Testis (tissue), 3 donors: ENCODE measurements around the gene WEE1. TPM values are rescaled to one million over a fixed set of nuclear protein-coding genes. Genes with fewer than 3 reads are reported as not detected.

Experiments used
- DNase-seq: peaks from one replicate; pipeline ENCODE4 v3.0.0-alpha.2; 2019
- H3K27ac ChIP-seq, 2 donors: fragments of 200-600 bp; sonication (generic); one replicate each; pipeline ENCODE4 v1.5.1; 2019
- H3K27me3 ChIP-seq: fragments of 200-600 bp; sonication (generic); one replicate; pipeline ENCODE4 v1.5.1; 2019
- H3K36me3 ChIP-seq: fragments of 200-600 bp; sonication (generic); one replicate; pipeline ENCODE4 v1.5.1; 2017; ENCODE audit warnings: low read depth; ENCODE audit errors: missing control alignments
- H3K4me1 ChIP-seq: fragments of 200-600 bp; sonication (generic); one replicate; pipeline ENCODE4 v1.5.1; 2019
- H3K4me3 ChIP-seq, 2 donors: fragments of 200-600 bp; sonication (generic); one replicate each; pipeline ENCODE4 v1.5.1; 2017 to 2019
- H3K9me3 ChIP-seq: fragments of 200-600 bp; sonication (generic); one replicate; pipeline ENCODE4 v1.5.1; 2017
- POLR2A ChIP-seq: fragments of 450-650 bp; IDR thresholded peaks from one replicate; pipeline ENCODE4 v1.6.1; 2017; ENCODE audit warnings: antibody characterized with exemption, mild to moderate bottlenecking, moderate library complexity
- WGBS, 2 donors: methylation state at CpG; one replicate each; pipeline ENCODE4 v1.1.5; 2018; 5-methylcytosine and 5-hydroxymethylcytosine counted together
- intact Hi-C: fragments of 100-400 bp; cut with DNase I; formaldehyde crosslinking; loops from one replicate; pipeline ENCODE4 v1.15.1; 2023; ENCODE audit warnings: low total_unique reads
- polyA plus RNA-seq: library from polyadenylated mRNA; stranded (reverse); fragments of 350-450 nt; fragmentation: Illumina TruSeq; extraction: RNeasy Lipid Tissue Mini Kit (QIAGEN cat#74804); gene quantifications from one replicate; pipeline ENCODE4 v1.2.3, GENCODE V29; 2014; ENCODE audit warnings: low read depth, low replicate concordance; ENCODE audit not compliant: insufficient read depth
- total RNA-seq, 2 donors: library from RNA; depleted of rRNA; stranded (reverse); fragments of >200 nt; gene quantifications; one replicate each; pipeline ENCODE4 v1.2.3, GENCODE V29; 2016
- TF ChIP-seq, protein P1 (sequence below), 3 experiments: fragments of 450-650 bp in 2 of 3; fragments of 200-600 bp in 1 of 3; sonication (generic) in 1 of 3; IDR thresholded peaks; one replicate each; pipeline ENCODE4 v1.5.1; 2016 to 2019; ENCODE audit warnings: antibody characterized with exemption in 3 of 3, mild to moderate bottlenecking in 2 of 3, moderate library complexity in 1 of 3

The WEE1 gene
- total and polyA plus RNA-seq, 3 donors from 2014 or later = 34.3 to 100 (median 59.8) TPM

DNA sequence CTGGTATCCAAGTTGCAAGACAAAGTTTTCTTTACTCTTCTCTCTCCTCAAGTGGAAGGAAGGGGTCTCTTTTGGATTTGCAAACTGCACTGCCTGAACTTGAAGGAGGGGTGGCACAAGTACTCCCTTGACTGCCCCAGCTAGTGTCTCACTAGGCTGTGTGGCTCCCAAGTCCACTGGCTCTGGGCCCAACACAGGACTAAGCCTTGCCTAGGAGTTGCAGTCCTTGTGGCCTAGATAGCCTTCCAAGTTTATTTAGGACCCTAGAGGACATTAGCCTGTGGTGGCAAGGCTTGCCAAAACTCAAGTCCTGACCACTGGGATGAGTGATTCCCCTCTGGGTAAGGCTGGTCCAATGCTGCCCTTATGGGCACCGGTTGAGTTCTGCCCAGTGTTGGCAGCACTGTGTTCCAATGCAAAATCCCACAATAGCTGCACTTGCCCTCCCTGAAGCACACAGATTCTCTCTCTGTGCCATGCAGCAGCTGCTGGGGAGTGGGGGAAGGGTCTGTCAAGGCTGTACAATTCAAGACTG is 10.2 kb upstream of the WEE1 start:
- H3K4me3 ChIP-seq = no peak overlapping the region
- no peak overlapping the region for H3K27ac ChIP-seq
- H3K9me3 ChIP-seq = no peaks in the 10 kb centered on the region
- no peaks in the 10 kb centered on the region for H3K36me3 ChIP-seq
- TF ChIP-seq, protein P1, sequence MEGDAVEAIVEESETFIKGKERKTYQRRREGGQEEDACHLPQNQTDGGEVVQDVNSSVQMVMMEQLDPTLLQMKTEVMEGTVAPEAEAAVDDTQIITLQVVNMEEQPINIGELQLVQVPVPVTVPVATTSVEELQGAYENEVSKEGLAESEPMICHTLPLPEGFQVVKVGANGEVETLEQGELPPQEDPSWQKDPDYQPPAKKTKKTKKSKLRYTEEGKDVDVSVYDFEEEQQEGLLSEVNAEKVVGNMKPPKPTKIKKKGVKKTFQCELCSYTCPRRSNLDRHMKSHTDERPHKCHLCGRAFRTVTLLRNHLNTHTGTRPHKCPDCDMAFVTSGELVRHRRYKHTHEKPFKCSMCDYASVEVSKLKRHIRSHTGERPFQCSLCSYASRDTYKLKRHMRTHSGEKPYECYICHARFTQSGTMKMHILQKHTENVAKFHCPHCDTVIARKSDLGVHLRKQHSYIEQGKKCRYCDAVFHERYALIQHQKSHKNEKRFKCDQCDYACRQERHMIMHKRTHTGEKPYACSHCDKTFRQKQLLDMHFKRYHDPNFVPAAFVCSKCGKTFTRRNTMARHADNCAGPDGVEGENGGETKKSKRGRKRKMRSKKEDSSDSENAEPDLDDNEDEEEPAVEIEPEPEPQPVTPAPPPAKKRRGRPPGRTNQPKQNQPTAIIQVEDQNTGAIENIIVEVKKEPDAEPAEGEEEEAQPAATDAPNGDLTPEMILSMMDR (IDR thresholded peaks at IDR 0.05) = no peak
- TF ChIP-seq POLR2A = no peak
- intact Hi-C loops = no loop called here
- no peaks in the 10 kb centered on the region for H3K27me3 ChIP-seq
- DNase-seq = no peak
- WGBS, 2 donors = 100% methylated on average over 1 of the region's 1 CpG
- no peaks in the 10 kb centered on the region for H3K4me1 ChIP-seq

GRCh38 chr11:9565822-9566560 is 7.5 kb upstream of the WEE1 start:
- 42 to 43% methylated on average over 7 of the region's 7 CpGs for WGBS, 2 donors
- intact Hi-C loops = no loop called here
- H3K9me3 ChIP-seq = no peaks in the 10 kb centered on the region
- no peaks in the 10 kb centered on the region for H3K36me3 ChIP-seq
- no peak for TF ChIP-seq POLR2A
- TF ChIP-seq, protein P1 (IDR thresholded peaks at IDR 0.05) = no peak
- H3K27ac ChIP-seq = peak overlapping the region in 1 of 2 donors; percentile 86
- DNase-seq = no peak
- H3K4me3 ChIP-seq = no peak overlapping the region
- peaks cover 12% of the 10 kb centered on the region for H3K4me1 ChIP-seq
- no peaks in the 10 kb centered on the region for H3K27me3 ChIP-seq

- Histone ChIP-seq H3K27me3 (no peaks in the 10 kb centered on the region), H3K36me3 (no peaks in the 10 kb centered on the region), H3K4me1 (peaks cover 12% of the 10 kb centered on the region), H3K9me3 (no peaks in the 10 kb centered on the region), H3K4me3 (no peak overlapping the region), H3K27ac (peak overlapping the region in 1 of 2 donors; percentile 86)
- DNase-seq = no peak
- no peak for TF ChIP-seq POLR2A
- TF ChIP-seq, protein P1 (IDR thresholded peaks at IDR 0.05) = no peak
- intact Hi-C loops = no loop called here
- 61 to 68% methylated on average over 3 of the region's 3 CpGs for WGBS, 2 donors
These were observed 6.9 kb upstream of the WEE1 start for GRCh38 chr11:9566561-9567063.

GRCh38 chr11:9567401-9567800 is 6.1 kb upstream of the WEE1 start:
- Histone ChIP-seq H3K4me3 (no peak overlapping the region), H3K27ac (peak overlapping the region in 1 of 2 donors; percentile 80), H3K27me3 (no peaks in the 10 kb centered on the region), H3K36me3 (no peaks in the 10 kb centered on the region), H3K9me3 (no peaks in the 10 kb centered on the region), H3K4me1 (peaks cover 12% of the 10 kb centered on the region)
- 88 to 95% methylated on average over 5 of the region's 5 CpGs for WGBS, 2 donors
- no peak for DNase-seq
- intact Hi-C loops = no loop called here
- TF ChIP-seq, protein P1 (IDR thresholded peaks at IDR 0.05) = no peak
- TF ChIP-seq POLR2A = no peak
